HCT116 (cell line): ENCODE results near the gene DNMT3A. TPM values are rescaled to one million over a fixed set of nuclear protein-coding genes. Genes with fewer than 3 reads are reported as not detected.

Experiments used
- ATAC-seq: fragments of 200-7000 bp; cut with Tn5 transposase; 2 replicates; pipeline ENCODE4 v1.9.1; 2020; ENCODE audit warnings: mild to moderate bottlenecking, moderate library complexity
- BruUV-seq: library from RNA; stranded (reverse); fragments of 400-500 nt; replicated peaks from 2 replicates; lab custom pipeline; 2021; lab: Mats Ljungman, UMichigan
- CTCF ChIA-PET: fragments of 300-600 bp; sonication (Branson Sonifier 250); formaldehyde crosslinking; loops from one replicate; lab custom pipeline; 2021; ENCODE audit warnings: antibody characterized with exemption; lab: Charles Lee
- POLR2A ChIA-PET: fragments of 300-600, 350-600 bp; sonication (Branson Sonifier 250); formaldehyde crosslinking; loops from one replicate; lab custom pipeline; 2021; ENCODE audit warnings: antibody characterized with exemption; lab: Charles Lee
- RAD21 ChIA-PET, 2 experiments: fragments of 300-600 bp; sonication (Branson Sonifier 250); formaldehyde crosslinking; loops; one replicate each; lab custom pipeline; 2023; ENCODE audit warnings: low total read pairs in 2 of 2; ENCODE audit not compliant: uncharacterized antibody in 2 of 2, unreplicated experiment in 2 of 2, low non-redundant PET in 1 of 2; lab: Charles Lee
- DNase-seq: peaks from one replicate; pipeline ENCODE4 v3.0.0-alpha.2; 2010; ENCODE audit warnings: low read depth, low spot score
- H2AFZ ChIP-seq: fragments of 200-600 bp; shearing (Covaris generic), sonication (generic); 2 replicates; pipeline ENCODE4 v1.6.1; 2017; ENCODE audit warnings: low read depth, mixed run types, mixed read lengths, antibody characterized with exemption, low read length; ENCODE audit not compliant: poor library complexity, severe bottlenecking
- H3K27ac ChIP-seq: 2 replicates; pipeline ENCODE4 v1.5.1; 2012; ENCODE audit warnings: low read depth, low read length
- H3K27me3 ChIP-seq: fragments of 200-600 bp; sonication (generic); 2 replicates; pipeline ENCODE4 v1.6.1; 2016; ENCODE audit warnings: mixed run types, low read length, mixed read lengths; ENCODE audit not compliant: insufficient read depth
- H3K36me3 ChIP-seq, 2 experiments: fragments of 200-500 bp in 1 of 2; fragments of 200-600 bp in 1 of 2; sonication (Bioruptor generic) in 1 of 2; sonication (generic) in 1 of 2; 2 replicates each; pipeline versions ENCODE4 v1.5.1 to v1.6.1; 2014 to 2016; ENCODE audit warnings: low read length in 2 of 2, inconsistent platforms in 1 of 2, mixed read lengths in 1 of 2, mixed run types in 1 of 2; ENCODE audit not compliant: insufficient read depth in 2 of 2, control insufficient read depth in 1 of 2
- H3K4me1 ChIP-seq, 2 experiments: fragments of 200-600 bp in 1 of 2; sonication (generic) in 1 of 2; 2 replicates each; pipeline versions ENCODE4 v1.5.1 to v1.6.1; 2012 to 2017; ENCODE audit warnings: low read length in 2 of 2, inconsistent platforms in 1 of 2, mild to moderate bottlenecking in 1 of 2, mixed read lengths in 1 of 2, mixed run types in 1 of 2, moderate library complexity in 1 of 2; ENCODE audit not compliant: insufficient read depth in 2 of 2, control insufficient read depth in 1 of 2
- H3K4me2 ChIP-seq: fragments of 200-600 bp; sonication (generic); 2 replicates; pipeline ENCODE4 v1.6.1; 2017; ENCODE audit warnings: mixed run types, low read length, mixed read lengths
- H3K4me3 ChIP-seq, 2 experiments: fragments of 200-600 bp in 1 of 2; sonication (generic) in 1 of 2; replicated peaks in 1 of 2; 2 replicates each; pipeline ENCODE4 v1.5.1; 2011 to 2016; ENCODE audit warnings: low read length in 2 of 2, control low read depth in 1 of 2, low read depth in 1 of 2, mild to moderate bottlenecking in 1 of 2, mixed read lengths in 1 of 2, mixed run types in 1 of 2
- H3K79me2 ChIP-seq: fragments of 200-600 bp; sonication (generic); 2 replicates; pipeline ENCODE4 v1.6.1; 2017; ENCODE audit warnings: mild to moderate bottlenecking, mixed run types, low read length, moderate library complexity, mixed read lengths; ENCODE audit not compliant: insufficient read depth
- H3K9ac ChIP-seq: fragments of 200-600 bp; sonication (generic); 2 replicates; pipeline ENCODE4 v1.6.1; 2016; ENCODE audit warnings: low read length, mixed read lengths
- H3K9me2 ChIP-seq: fragments of 200-600 bp; sonication (generic), shearing (Covaris generic); 2 replicates; pipeline ENCODE4 v1.6.1; 2017; ENCODE audit warnings: mixed run types, mild to moderate bottlenecking, moderate library complexity; ENCODE audit not compliant: insufficient read depth
- H3K9me3 ChIP-seq, 2 experiments: fragments of 200-500 bp in 1 of 2; fragments of 200-600 bp in 1 of 2; sonication (Bioruptor generic) in 1 of 2; sonication (generic) in 1 of 2; 2 replicates each; pipeline ENCODE4 v1.6.1; 2014 to 2017; ENCODE audit warnings: low read length in 2 of 2, mixed read lengths in 2 of 2, inconsistent platforms in 1 of 2, low read depth in 1 of 2, mild to moderate bottlenecking in 1 of 2, mixed run types in 1 of 2, moderate library complexity in 1 of 2; ENCODE audit not compliant: control insufficient read depth in 1 of 2, insufficient read depth in 1 of 2
- H4K20me1 ChIP-seq: fragments of 200-600 bp; sonication (generic), shearing (Covaris generic); 2 replicates; pipeline ENCODE4 v1.6.1; 2017; ENCODE audit warnings: mixed run types, mild to moderate bottlenecking, moderate library complexity; ENCODE audit not compliant: insufficient read depth
- ELF1 ChIP-seq: IDR thresholded peaks from 2 replicates; pipeline ENCODE4 v1.6.1; 2012; ENCODE audit warnings: low read depth, borderline replicate concordance
- EZH2 ChIP-seq: fragments of 200-600 bp; sonication (generic); IDR thresholded peaks from 2 replicates; pipeline ENCODE4 v1.6.1; 2017; ENCODE audit warnings: antibody characterized with exemption, mixed run types
- JUND ChIP-seq: IDR thresholded peaks from 2 replicates; pipeline ENCODE4 v1.6.1; 2012
- POLR2AphosphoS5 ChIP-seq: IDR thresholded peaks from 2 replicates; pipeline ENCODE4 v1.6.1; 2011; ENCODE audit warnings: mild to moderate bottlenecking, low read depth, low read length, moderate library complexity
- REST ChIP-seq: IDR thresholded peaks from 2 replicates; pipeline ENCODE4 v1.6.1; 2012; ENCODE audit warnings: low read depth
- SP1 ChIP-seq: IDR thresholded peaks from 2 replicates; pipeline ENCODE4 v1.6.1; 2012; ENCODE audit warnings: low read depth
- intact Hi-C: fragments of 100-400 bp; cut with micrococcal nuclease; formaldehyde crosslinking; loops from 2 replicates; pipeline ENCODE4 v1.10.0; 2022
- total RNA-seq: library from RNA; stranded (reverse); gene quantifications from one replicate; pipeline ENCODE4 v1.2.1, GENCODE V29; 2021; ENCODE audit not compliant: unreplicated experiment

The DNMT3A gene
- total RNA-seq, 1 experiment from 2014 or later = 14.3 TPM

GRCh38 chr2:25380586-25381375 lies 39.1 kb upstream of the DNMT3A start:
- DNase-seq (no peak), ATAC-seq (no peak)
- Histone ChIP-seq H3K4me1 (peaks cover 12 to 19% of the 10 kb centered on the region in 2 experiments), H2AFZ (no peak overlapping the region), H3K36me3 (no peaks in the 10 kb centered on the region), H3K79me2 (no peaks in the 10 kb centered on the region), H3K9me3 (no peaks in the 10 kb centered on the region), H3K9ac (no peak overlapping the region), H3K4me3 (no peak overlapping the region), H3K27ac (no peak overlapping the region), H3K4me2 (no peak overlapping the region), H4K20me1 (no peaks in the 10 kb centered on the region), H3K27me3 (no peaks in the 10 kb centered on the region), H3K9me2 (no peaks in the 10 kb centered on the region)
- BruUV-seq = no TSS peak
- RAD21 ChIA-PET = no interaction called here
- POLR2A ChIA-PET = no interaction called here
- TF ChIP-seq SP1 (no peak), POLR2AphosphoS5 (no peak), ELF1 (no peak), JUND (no peak), EZH2 (no peak), REST (no peak)
- intact Hi-C loops = no loop called here
- CTCF ChIA-PET = no interaction called here
